MM.1S (cell line): ENCODE results near the gene PPP4R4.

Source experiments
- EZH2 ChIP-seq: fragments of 300-600 bp; sonication (generic); optimal IDR thresholded peaks from 2 replicates; pipeline ENCODE3; 2017; ENCODE audit warnings: low read depth, mild to moderate bottlenecking, antibody characterized with exemption, low read length, mixed read lengths
- EZH2phosphoT487 ChIP-seq: fragments of 300-600 bp; sonication (generic); IDR thresholded peaks from 2 replicates; pipeline ENCODE4 v1.6.1; 2018; ENCODE audit warnings: antibody characterized with exemption, low read length
- TF ChIP-seq, protein P1 (sequence below): fragments of 300-600 bp; sonication (generic); IDR thresholded peaks from 2 replicates; pipeline ENCODE4 v1.5.1; 2016; ENCODE audit warnings: antibody characterized with exemption, low read length, mixed read lengths

DNA sequence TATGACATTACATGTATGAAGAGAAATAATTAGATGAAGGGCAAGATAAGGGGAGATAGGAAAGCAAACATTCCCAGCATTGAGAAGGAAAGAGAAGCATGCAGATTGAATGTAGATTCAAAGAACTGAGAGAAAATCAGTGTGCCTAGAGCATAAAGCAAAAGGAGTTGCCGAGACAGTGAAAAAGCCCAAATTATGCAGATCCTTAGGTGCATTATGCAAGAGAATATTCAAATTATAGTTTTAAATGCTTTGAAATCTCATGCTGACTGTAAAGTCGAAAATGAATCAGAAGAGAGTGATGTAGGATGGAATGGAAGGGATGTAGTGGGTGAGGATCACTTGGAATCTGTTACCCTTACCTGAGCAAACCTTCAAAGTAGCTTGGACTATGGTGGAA is 49.9 kb downstream of the PPP4R4 start:
- TF ChIP-seq, protein P1, sequence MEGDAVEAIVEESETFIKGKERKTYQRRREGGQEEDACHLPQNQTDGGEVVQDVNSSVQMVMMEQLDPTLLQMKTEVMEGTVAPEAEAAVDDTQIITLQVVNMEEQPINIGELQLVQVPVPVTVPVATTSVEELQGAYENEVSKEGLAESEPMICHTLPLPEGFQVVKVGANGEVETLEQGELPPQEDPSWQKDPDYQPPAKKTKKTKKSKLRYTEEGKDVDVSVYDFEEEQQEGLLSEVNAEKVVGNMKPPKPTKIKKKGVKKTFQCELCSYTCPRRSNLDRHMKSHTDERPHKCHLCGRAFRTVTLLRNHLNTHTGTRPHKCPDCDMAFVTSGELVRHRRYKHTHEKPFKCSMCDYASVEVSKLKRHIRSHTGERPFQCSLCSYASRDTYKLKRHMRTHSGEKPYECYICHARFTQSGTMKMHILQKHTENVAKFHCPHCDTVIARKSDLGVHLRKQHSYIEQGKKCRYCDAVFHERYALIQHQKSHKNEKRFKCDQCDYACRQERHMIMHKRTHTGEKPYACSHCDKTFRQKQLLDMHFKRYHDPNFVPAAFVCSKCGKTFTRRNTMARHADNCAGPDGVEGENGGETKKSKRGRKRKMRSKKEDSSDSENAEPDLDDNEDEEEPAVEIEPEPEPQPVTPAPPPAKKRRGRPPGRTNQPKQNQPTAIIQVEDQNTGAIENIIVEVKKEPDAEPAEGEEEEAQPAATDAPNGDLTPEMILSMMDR = no peak
- TF ChIP-seq EZH2phosphoT487 = no peak
- TF ChIP-seq EZH2 = no peak
